ENCODE measurements around the gene NFATC1.

NFATC1 gene

DNA sequence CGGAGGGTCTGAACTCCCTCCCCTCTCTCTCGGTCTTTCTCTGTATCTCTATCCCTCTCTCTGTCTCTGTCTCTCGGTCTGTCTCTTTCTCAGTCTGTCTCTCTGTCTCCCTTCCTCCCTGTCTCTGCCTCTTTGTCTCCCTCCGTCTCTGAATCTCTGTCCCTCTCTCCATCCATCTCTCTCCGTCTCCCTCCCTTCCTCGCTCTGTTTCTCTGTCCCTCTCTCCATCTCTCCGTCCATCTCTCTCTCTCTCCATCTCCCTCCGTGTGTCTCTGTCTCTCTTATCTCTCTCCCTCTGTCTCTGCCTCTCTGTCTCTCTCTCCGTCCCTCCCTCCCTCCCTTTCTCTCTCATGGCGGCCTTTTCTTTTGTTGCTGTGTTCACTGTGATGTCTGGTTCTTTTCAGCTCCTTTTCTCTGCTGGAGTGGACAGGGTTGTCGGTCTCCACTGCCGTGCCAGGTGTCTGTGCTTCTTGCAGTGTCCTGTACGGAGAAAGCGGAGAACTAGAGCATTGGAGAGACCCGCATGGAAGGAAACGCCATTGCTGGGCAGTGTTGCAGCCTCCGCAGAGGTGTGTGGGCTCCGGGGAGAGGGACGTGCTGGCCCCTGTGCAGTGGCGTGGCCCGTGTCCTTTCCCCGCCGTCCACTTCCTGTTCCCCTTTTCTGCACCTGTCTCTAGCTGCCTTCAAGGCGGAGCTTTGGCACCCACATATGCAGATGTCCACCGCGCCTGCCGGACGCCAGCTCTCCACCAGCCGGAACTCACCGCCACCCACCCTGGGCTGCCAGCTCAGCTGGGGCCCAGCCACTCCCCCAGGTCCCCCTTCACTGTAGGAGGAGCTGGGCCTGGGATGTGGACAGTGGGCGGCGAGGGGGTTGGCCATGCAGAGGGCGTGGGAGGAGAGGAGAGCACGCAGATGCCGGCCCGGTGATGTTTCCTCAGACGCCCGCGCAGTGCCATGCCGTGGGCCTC lies 113.1 kb downstream of the NFATC1 start:
- no peak for DNase-seq (ENCODE audit: low read depth)

GRCh38 chr18:79509536-79509930 lies 113.8 kb downstream of the NFATC1 start:
- DNase-seq (ENCODE audit: low read depth), result no peak

GRCh38 chr18:79510046-79510685 lies 114.4 kb downstream of the NFATC1 start:
- no peak for DNase-seq (ENCODE audit: low read depth)

GRCh38 chr18:79510731-79511241 lies 115.1 kb downstream of the NFATC1 start:
- no peak for DNase-seq (ENCODE audit: low read depth)

- DNase-seq (ENCODE audit: low read depth), result no peak
These were observed 115.5 kb downstream of the NFATC1 start for GRCh38 chr18:79511271-79511670.

- no peak for DNase-seq (ENCODE audit: low read depth)
These were observed 116.1 kb downstream of the NFATC1 start for GRCh38 chr18:79511671-79512301.

DNA sequence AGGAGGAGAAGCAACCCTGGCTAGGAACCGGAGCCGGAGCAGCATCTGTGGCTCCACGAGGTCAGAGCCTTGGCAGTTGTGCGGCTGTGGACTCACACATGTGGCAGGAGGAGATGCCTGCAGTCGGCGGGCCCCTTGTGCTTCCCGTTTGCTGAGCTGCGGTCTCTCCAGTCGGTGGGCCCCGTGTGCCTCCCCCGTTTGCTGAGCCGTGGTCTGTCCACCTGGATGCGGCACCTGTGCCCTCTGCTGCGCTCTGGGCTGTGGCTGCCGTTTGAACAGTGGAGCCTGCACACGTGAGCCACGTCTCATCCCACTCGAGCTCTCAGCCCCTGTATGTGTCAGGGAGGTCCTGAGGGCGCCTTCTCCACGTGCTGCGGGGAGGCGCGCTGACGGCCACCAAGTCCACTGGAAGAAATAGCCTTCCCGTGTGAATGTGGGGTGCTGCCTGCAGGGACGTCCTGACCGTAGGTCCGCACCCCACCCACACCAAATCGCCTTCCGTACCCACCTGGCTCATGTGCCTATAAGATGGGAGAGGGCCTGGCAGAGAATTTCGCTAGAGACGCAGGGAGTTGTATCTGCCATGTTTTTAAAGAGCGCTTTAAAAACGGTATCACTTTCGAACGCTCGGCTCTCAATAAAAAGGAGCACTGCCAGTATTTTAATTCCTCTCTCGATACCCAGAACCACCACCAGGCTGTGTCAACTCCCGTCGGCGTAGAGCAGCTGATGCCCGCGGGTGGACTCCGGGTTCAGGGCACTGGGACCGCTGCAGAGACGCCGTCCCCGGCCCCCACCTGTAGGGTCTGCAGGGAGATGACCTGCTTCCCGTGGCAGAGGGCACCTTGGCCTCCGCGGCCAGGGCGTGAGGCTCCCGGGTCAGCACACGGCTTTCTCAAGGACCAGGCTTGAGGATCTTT lies 117.0 kb downstream of the NFATC1 start:
- no peak for DNase-seq (ENCODE audit: low read depth)

- DNase-seq (ENCODE audit: low read depth), result no peak
These were observed 117.8 kb downstream of the NFATC1 start for GRCh38 chr18:79513381-79514081.

- no peak for DNase-seq (ENCODE audit: low read depth)
These were observed 119.6 kb downstream of the NFATC1 start for GRCh38 chr18:79515331-79515730.

- no peak for DNase-seq (ENCODE audit: low read depth)
These were observed 120.2 kb downstream of the NFATC1 start for GRCh38 chr18:79515944-79516351.

GRCh38 chr18:79516441-79516931 lies 120.8 kb downstream of the NFATC1 start:
- DNase-seq (ENCODE audit: low read depth), result no peak

DNA sequence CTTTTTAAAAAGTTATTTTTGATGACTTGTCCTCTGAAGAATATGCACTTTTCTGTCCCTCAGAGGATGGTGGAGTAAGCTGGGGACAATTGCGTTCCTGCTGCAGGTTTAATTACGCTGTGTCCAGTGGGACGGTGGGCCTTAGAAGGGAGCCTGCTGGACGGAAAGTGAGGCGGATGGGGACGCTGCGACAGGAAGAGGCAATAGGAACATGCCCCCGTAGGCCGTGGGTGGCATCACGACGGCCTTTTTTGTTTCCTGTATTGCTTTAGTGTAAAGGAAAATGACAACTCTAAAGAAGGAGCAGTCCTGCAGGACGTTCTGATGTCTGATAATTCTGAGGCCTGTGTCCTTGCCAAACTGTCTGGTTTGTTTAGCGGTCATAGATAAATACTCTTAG lies 121.6 kb downstream of the NFATC1 start:
- no peak for DNase-seq (ENCODE audit: low read depth)

DNA sequence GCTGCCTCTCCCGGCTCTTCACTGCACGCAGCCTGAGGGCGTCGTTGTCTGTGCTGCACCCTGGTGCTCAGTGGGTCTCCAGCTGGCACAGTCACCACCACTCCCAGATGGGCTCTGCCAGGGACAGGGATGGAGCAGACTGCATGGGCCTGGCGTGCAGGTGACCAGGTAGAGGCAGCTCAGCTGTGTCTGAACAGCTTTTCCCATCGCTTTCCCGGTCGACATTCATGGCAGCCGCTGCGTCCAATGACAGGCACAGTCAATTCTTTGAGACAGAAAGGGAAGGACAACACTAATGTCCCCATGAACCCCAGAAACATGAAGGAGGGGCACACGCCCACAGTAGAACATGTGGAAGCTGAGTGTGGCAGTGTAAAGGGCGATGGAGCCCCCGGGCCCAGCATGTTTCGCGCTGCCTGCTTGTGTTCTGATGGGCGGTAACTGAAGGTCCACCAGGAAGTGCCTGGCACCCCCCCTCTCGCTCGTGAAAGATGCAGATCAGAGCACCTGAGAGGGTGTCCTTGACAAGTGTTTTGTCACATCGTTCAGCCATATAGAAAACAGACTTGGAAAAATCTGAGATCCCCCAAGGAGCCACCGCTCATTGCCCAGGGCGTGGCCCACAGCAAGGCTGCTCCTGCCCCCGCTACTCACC lies 122.4 kb downstream of the NFATC1 start:
- DNase-seq (ENCODE audit: low read depth), result no peak

GRCh38 chr18:79518683-79519128 lies 123.0 kb downstream of the NFATC1 start:
- DNase-seq (ENCODE audit: low read depth), result no peak

- DNase-seq (ENCODE audit: low read depth), result no peak
These were observed 124.2 kb downstream of the NFATC1 start for GRCh38 chr18:79519751-79520477.

DNA sequence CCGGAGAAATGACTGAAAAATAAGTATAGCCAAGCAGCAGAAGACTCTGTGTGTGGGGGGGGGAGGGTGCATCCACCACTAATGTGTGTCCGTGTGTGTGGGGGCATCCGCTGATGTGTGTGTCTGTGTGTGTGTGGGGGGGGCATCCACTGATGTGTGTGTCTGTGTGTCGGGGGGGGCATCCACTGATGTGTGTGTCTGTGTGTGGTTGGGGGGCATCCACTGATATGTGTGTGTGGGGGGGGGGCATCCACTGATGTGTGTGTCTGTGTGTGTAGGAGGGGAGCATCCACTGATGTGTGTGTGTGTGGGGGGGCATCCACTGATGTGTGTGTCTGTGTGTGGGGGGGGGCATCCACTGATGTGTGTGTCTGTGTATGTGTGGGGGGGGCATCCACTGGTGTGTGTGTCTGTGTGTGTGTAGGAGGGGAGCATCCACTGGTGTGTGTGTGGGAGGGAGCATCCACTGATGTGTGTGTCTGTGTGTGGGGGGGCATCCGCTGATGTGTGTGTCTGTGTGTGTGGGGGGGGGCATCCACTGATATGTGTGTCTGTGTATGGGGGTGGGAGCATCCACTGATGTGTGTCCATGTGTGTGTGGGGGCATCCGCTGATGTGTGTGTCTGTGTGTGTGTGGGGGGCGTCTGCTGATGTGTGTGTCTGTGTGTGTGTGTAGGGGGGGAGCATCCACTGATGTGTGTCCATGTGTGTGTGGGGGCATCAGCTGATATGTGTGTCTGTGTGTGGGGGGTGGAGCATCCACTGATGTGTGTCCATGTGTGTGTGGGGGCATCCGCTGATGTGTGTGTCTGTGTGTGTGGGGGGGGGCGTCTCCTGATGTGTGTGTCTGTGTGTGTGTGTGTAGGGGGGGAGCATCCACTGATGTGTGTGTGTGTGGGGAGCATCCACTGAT lies 125.0 kb downstream of the NFATC1 start:
- no peak for DNase-seq (ENCODE audit: low read depth)

GRCh38 chr18:79521416-79522205 lies 125.9 kb downstream of the NFATC1 start:
- DNase-seq (ENCODE audit: low read depth), result no peak
